K562 (cell line): ENCODE data around the gene SLC17A9. TPM values are rescaled to one million over a fixed set of nuclear protein-coding genes. Genes with fewer than 3 reads are reported as not detected.

Source experiments
- BMI1 ChIP-seq: fragments of 150-350 bp; IDR thresholded peaks from 2 replicates; pipeline ENCODE4 v1.6.1; 2014; ENCODE audit warnings: low read length
- BRD9 ChIP-seq: fragments of 450-650 bp; IDR thresholded peaks from 2 replicates; pipeline ENCODE4 v1.6.1; 2018; ENCODE audit warnings: low read depth; ENCODE audit not compliant: partially characterized antibody
- DLX4 ChIP-seq: fragments of 250-450 bp; sonication (Bioruptor Pico); IDR thresholded peaks from 2 replicates; pipeline ENCODE4 v1.6.1; 2021; ENCODE audit warnings: mild to moderate bottlenecking
- E2F1 ChIP-seq: sonication (generic); formaldehyde crosslinking; IDR thresholded peaks from 2 replicates; pipeline ENCODE4 v1.8.1; 2023; ENCODE audit warnings: mild to moderate bottlenecking, missing genetic modification reagents, moderate library complexity
- ETV1 ChIP-seq: fragments of 450-650 bp; conservative IDR thresholded peaks from 2 replicates; pipeline ENCODE4 v1.6.1; 2016; ENCODE audit warnings: missing genetic modification characterization, control low read depth, low read depth, missing compliant biosample characterization
- GABPA ChIP-seq: fragments of 200-800 bp; sonication (Bioruptor generic); conservative IDR thresholded peaks from 2 replicates; pipeline ENCODE4 v1.6.1; 2016; ENCODE audit warnings: low read depth, missing genetic modification characterization, missing compliant biosample characterization
- KDM5B ChIP-seq: fragments of 200-600 bp; sonication (generic); IDR thresholded peaks from 2 replicates; pipeline ENCODE4 v1.6.1; 2012; ENCODE audit warnings: low read depth, mild to moderate bottlenecking, moderate library complexity, low read length, control low read depth, inconsistent platforms; ENCODE audit not compliant: insufficient replicate concordance
- KLF16 ChIP-seq: IDR thresholded peaks from 2 replicates; pipeline ENCODE4 v1.6.1; 2016; ENCODE audit warnings: antibody characterized with exemption
- MCM7 ChIP-seq, 2 experiments: fragments of 450-650 bp; IDR thresholded peaks; 2 replicates each; pipeline ENCODE4 v1.6.1; 2016 to 2018
- NCOA4 ChIP-seq: fragments of 450-650 bp; IDR thresholded peaks from 2 replicates; pipeline ENCODE4 v1.6.1; 2018; ENCODE audit warnings: mild to moderate bottlenecking; ENCODE audit not compliant: partially characterized antibody
- RBM17 ChIP-seq: fragments of 200-400 bp; formaldehyde crosslinking; IDR thresholded peaks from 2 replicates; pipeline ENCODE4 v1.6.1; 2017; ENCODE audit warnings: low read depth, mild to moderate bottlenecking, low read length, borderline replicate concordance
- SREBF2 ChIP-seq: sonication (generic); formaldehyde crosslinking; IDR thresholded peaks from 2 replicates; pipeline ENCODE4 v1.4.0; 2020; ENCODE audit warnings: mild to moderate bottlenecking, missing genetic modification reagents
- ZBTB11 ChIP-seq, 3 experiments: fragments of 200-800 bp in 1 of 3; fragments of 250-450 bp in 1 of 3; fragments of 450-650 bp in 1 of 3; sonication (Bioruptor Pico) in 1 of 3; sonication (Bioruptor generic) in 1 of 3; formaldehyde crosslinking in 1 of 3; IDR thresholded peaks; 2 replicates each; pipeline versions ENCODE4 v1.6.1 to v1.8.0; 2016 to 2022; ENCODE audit warnings: mild to moderate bottlenecking in 2 of 3, missing genetic modification characterization in 2 of 3, missing compliant biosample characterization in 1 of 3, moderate library complexity in 1 of 3
- ZBTB7A ChIP-seq: IDR thresholded peaks from 2 replicates; pipeline ENCODE4 v1.6.1; 2011; ENCODE audit warnings: low read depth, mild to moderate bottlenecking, low read length, moderate library complexity, borderline replicate concordance; ENCODE audit not compliant: control insufficient read depth
- ZFX ChIP-seq: sonication (generic); formaldehyde crosslinking; IDR thresholded peaks from 2 replicates; pipeline ENCODE4 v1.8.0; 2022; ENCODE audit warnings: mild to moderate bottlenecking, missing genetic modification reagents, moderate library complexity
- ZNF133 ChIP-seq: fragments of 250-450 bp; sonication (Bioruptor Pico); IDR thresholded peaks from 2 replicates; pipeline ENCODE4 v1.4.0; 2020; ENCODE audit warnings: mild to moderate bottlenecking
- ZNF146 ChIP-seq: IDR thresholded peaks from one replicate; pipeline ENCODE4 v1.6.1; 2018; ENCODE audit warnings: missing compliant biosample characterization; ENCODE audit not compliant: unreplicated experiment
- ZNF764 ChIP-seq: fragments of 250-450 bp; sonication (Bioruptor Pico); IDR thresholded peaks from 2 replicates; pipeline ENCODE4 v1.4.0; 2020; ENCODE audit warnings: low read depth, mild to moderate bottlenecking, moderate library complexity
- ZNF785 ChIP-seq: fragments of 250-450 bp; sonication (Bioruptor Pico); IDR thresholded peaks from 2 replicates; pipeline ENCODE4 v1.4.0; 2020; ENCODE audit warnings: mild to moderate bottlenecking
- polyA plus RNA-seq, 8 experiments: library from polyadenylated mRNA; depleted of rRNA in 4 of 8; stranded (reverse) in 5 of 8; unstranded in 3 of 8; fragments of >200 nt; fragmentation: Nextera tagmentation in 2 of 8; fragmentation: Illumina TruSeq in 1 of 8; extraction: Ambion mirVana in 2 of 8; extraction: Trizol in 1 of 8; gene quantifications; 2 replicates each; pipeline versions ENCODE4 v1.2.1 to v1.2.3, GENCODE V29; 2011 to 2014; ENCODE audit warnings: inconsistent platforms in 1 of 8, missing spikeins in 1 of 8
- total RNA-seq, 7 experiments: library from RNA; depleted of rRNA in 6 of 7; stranded (reverse); fragments of >200 nt in 6 of 7; fragmentation: Illumina TruSeq in 2 of 7; extraction: Trizol in 2 of 7; gene quantifications; 2 replicates each; pipeline versions ENCODE4 v1.2.1 to v1.2.3, GENCODE V29; 2011 to 2021; ENCODE audit warnings: low replicate concordance in 1 of 7

SLC17A9 gene
- total and polyA plus RNA-seq, 9 of the 15 experiments (the other 6 are each of a cell fraction or from before 2014, with no cell fraction given), result 0.04 to 0.31 TPM; not detected in 7

- TF ChIP-seq RBM17 (no peak), KDM5B (no peak), NCOA4 (no peak), ZBTB7A (0 out of 2 replicates have a peak, but pooled peaks have one; percentile 26), E2F1 (no peak), ZNF146 (CRISPR knock-in tag) (no peak), ZBTB11 (CRISPR knock-in tag; IDR thresholded peaks at IDR 0.05) (no peak), GABPA (tag) (0 out of 2 replicates have a peak, but pooled peaks have one; percentile 40), ZNF133 (CRISPR knock-in tag) (no peak), MCM7 (IDR thresholded peaks at IDR 0.05) (no peak), ZNF785 (CRISPR knock-in tag) (no peak), KLF16 (no peak), DLX4 (CRISPR knock-in tag) (no peak), ETV1 (tag) (no peak), SREBF2 (CRISPR knock-in tag) (no peak), ZFX (peak; percentile 95), ZNF764 (no peak), BMI1 (no peak), BRD9 (no peak)
Measured at GRCh38 chr20:62926229-62927127, 26.0 kb upstream of the SLC17A9 start, which contains the start of gene DIDO1 (continued).
